Vagina (tissue), 2 donors: Measurements from ENCODE around the gene WDR35.

ENCODE experiments used
- CTCF ChIP-seq, 3 experiments: fragments of 450-650 bp in 2 of 3; fragments of 200-600 bp in 1 of 3; sonication (generic) in 1 of 3; IDR thresholded peaks; one replicate each; pipeline ENCODE4 v1.5.1; 2017 to 2019; ENCODE audit warnings: antibody characterized with exemption in 3 of 3, mild to moderate bottlenecking in 2 of 3, moderate library complexity in 2 of 3
- POLR2A ChIP-seq, 2 donors: fragments of 450-650 bp; IDR thresholded peaks; one replicate each; pipeline ENCODE4 v1.6.1; 2017; ENCODE audit warnings: antibody characterized with exemption in 2 of 2, mild to moderate bottlenecking in 2 of 2, moderate library complexity in 2 of 2

- no peak for TF ChIP-seq POLR2A (IDR thresholded peaks at IDR 0.05)
- TF ChIP-seq CTCF (IDR thresholded peaks at IDR 0.05) = no peak
These were observed 28.8 kb upstream of the WDR35 start for GRCh38 chr2:20018601-20019152.
